Iris pigment epithelial cell (primary cell): Measurements from ENCODE around the gene CDK2AP2.
A peak's percentile ranks its signal among the peaks of the same experiment; 100 is the strongest.

Experiments
- DNase-seq: peaks from one replicate; pipeline ENCODE4 v3.0.0-alpha.2; 2011; ENCODE audit warnings: low read depth

Gene CDK2AP2

DNA sequence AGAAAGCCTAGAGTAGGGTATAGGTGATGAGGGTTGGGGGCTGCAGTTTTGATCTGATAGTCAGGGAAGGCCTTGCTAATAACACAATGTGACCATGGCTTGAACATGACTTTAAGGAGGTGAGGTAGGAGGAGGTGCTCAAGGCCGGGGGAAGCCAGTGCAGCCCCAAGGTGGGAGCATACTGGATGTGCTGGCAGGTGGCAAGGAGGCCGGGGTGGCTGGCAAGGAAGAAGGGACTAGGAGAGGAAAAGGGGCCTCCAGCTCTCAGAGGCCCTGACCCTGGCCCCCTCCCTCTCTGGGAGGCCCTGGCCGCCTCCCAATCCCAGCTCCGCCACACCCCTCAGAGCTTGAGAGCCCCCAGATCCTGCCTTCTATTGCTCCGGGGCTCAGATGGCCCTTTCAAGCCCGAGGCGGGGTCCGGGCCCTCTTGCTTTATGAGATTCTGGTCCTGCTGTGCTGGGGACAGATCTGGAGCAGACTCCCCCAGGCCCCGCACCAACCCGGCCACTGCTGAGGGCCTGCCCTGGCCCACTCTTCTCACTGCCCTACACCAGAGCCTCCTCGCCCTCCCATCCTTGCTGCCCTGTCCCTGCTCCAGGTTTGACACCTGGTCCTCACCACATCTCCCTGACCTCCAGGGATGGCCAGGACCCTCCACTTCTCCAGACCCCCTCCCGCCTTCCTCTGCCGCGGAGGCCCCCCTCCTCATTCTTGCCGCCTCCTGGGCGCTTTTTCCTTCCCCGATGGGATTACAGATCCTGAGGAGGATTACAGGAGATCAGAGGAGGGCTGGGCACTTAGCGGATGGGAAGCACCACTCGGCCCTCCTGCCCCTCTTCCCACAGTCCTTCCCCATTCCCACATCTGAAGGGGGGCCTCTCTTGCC is 4.6 kb downstream of the CDK2AP2 start:
- DNase-seq = no peak

DNA sequence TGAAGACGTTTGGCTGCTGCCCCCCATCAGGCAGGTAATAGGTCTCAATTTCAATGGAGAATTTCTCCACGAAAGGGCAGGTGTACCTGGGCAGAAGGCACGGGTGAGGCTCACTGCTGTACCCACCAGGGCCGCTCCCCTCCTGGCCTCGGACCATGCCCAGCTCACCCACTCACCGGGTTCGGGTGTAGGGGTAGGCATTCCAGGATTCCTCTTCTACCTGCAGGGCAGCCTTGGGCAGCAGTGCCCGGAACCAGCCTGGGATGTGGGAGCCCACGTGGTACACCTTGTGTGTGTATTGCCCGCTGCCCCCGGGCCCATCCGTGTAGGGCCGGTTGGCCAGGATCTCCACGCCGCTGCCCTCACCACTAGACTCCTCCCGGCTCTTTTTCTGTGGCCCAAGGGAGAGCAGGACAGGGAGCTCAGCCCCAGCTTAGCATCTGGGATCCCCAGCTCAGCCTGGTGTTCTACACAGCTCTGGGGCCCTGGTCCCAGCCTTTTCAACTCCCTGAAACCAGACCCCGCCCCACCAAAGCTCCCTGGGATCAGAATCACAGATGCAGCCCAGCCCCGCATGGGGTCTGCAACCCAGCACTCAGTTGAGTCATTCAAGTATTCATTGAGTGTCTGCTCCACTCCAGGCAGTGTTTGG is 5.5 kb downstream of the CDK2AP2 start:
- DNase-seq = no peak

DNA sequence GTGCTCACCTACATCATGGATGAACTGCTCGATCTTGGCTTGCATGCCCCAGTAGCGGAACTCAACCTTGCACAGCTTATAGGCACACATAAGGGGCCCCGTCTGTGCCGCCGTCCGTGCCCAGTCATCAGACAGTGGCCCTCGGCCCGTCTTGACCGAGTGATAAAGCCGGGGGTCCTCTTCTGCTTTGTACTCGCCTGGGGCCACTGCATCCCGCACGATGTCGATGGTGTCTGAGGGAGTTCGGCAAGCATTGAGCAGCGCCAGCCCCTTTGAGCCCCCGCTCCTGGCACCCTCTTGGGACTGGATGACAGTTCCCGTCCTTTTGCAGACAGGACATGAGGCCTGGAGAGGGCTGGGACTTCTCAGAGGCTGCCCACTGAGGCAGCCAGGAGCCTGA is 6.1 kb downstream of the CDK2AP2 start:
- no peak for DNase-seq

DNA sequence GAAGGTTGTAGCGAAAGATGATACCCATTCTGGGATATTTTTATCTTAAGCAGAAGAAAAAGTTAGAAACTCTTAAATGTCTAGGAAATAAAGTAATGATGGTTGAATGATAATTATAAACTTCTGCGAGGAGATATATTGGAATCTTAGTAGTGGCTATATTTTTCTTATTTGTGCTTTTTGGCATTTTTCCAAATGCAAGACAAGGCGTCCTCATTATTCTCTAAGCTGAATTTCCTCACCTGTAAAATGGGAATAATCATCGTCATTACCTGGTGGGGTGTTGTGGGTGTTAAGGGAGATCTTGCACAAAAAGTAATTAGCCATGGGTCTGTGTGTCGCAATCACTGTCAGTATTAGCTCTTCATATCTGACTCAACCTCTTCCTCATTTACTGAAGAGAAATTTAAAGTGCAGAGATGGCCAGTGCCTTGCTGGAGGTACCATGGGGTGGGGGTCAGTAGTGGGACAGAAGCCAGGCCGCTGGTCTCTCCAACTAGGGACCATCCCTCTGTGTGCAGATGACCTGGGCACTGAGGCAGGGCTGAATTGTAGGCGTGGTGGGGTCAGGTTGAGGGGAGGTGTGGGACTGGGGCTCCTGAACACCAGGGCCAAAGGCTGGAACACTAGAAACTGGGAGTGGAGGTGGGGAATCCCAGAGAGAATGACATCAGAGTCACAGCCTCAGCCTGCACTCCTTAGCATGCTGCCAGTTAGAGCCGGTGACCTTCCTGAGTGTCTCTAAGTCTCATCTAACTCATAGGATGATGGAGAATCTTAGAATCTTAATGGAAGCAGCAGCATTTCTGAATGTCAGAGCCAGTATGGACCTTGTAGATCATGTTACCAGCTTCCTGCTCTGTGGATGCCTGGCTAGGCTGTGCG is 6.9 kb downstream of the CDK2AP2 start:
- DNase-seq = peak; percentile 9

DNA sequence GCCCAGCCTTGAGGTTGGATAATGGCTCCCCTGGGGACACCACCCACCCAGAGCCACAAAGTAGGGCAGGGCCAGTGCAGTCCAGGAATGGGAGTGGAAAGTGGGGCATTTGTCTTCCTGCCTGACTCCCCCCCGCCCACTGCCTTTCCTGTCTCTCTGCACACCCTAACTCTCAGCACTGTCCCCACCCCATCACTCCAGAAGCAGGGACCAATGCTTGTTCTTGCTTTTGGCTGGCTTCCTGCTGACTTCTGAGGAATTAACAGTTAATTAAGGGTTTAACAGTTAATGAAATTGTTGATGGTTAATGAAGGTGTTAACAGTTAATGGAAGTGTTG is 7.5 kb downstream of the CDK2AP2 start:
- DNase-seq = no peak

DNA sequence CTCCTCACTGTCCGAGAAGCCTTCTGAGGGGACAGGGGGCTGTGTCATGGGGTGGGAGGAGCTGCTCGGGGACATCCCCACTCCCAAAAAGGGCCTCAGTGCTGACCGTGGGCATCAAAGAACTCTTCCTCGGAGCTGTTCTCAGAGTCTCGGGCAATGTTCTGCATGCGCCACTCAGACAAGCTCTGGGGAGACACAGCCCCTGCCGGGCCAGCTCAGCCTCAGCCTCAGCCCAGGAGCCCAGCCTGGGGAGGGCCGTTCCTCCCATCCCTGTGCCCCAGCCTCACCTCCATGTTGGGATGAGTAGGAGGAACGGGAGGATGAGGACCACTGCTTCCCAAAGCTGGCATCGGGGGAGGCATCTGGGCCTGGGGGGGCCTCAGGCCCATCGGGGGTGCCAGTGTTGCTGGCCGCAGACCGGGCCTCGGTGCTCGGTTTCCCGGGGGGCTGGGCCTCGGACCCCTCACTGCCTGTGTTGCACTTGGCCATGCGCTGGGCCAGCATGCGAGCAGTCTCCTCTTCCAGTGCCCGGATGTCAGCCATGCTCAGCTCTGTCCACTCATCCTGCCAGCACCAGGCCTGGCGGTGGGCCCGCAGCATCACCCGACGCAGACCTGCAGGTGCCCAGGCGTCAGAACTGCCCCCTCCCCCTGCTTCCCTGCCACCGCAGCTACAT is 8.0 kb downstream of the CDK2AP2 start:
- DNase-seq = no peak

DNA sequence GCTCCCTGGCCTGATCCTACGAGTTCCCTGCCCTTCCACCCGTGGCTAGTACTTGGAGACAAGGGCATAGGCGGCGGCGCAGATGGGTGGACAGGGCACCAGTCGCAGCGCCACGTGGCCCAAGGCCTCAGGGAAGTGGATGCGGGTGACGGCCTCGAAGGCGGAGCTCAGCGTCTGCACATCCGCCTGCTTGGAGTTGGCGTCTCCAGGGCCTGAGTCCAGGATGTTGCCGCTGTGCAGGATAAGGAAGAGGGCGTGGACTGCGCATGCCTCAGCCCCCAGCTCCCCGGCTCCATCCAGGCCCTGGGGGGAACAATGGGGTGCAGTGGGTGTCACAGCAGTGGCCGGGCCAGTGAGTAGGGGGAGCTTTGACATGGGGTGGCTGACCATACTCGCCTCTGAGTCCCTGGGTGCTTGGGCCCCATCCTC is 9.4 kb downstream of the CDK2AP2 start:
- DNase-seq = no peak

DNA sequence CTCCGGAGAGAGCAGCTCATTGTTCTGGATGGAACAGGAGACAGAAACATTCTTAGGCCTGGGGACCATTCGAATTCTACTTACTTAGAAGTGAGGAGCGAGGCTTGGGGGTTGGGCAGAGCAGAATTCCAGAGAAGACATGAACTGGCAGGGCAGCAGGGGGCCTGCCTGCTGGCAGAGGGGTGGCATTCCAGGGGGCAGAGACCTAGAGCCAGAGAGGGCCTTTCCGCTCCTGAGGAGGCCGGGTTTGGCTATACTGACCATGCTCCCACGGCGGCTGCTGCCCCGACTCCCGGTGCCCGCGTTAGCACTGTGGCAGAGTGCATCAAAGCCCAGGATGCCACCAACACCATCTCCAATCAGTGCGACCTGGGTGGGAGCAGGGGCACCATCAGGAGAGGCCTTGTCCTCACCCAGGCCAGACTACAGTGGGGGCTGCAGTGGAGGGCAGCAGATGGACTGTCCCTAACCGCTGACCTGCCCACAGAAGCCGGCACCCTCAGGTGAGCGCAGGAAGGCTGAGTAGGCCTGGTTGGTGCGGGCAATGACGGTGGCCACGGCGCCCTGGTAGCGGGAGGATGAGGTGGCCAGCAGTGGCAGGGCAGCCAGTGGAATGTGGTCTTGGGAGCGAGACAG is 10.2 kb downstream of the CDK2AP2 start:
- DNase-seq = no peak

DNA sequence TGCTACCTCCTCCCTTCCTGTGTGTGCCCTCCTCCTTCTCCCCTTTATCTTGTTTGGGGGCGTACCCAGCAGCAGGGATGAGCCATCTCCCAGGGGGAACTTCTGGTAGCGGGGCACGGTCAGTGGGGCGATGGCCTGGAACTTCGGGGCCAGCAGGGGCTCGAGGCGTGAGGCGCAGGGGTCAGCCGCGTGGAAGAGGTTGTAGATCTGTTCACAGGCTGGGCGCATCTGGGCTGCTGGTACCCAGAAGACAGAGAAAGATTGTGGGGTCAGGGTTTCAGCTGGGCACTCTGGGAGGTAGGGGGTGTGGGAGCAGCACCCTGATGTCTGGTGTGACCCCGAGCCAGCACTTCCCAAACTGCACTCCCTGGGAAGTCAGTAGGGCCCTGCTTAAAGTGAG is 11.8 kb downstream of the CDK2AP2 start:
- DNase-seq = no peak

DNA sequence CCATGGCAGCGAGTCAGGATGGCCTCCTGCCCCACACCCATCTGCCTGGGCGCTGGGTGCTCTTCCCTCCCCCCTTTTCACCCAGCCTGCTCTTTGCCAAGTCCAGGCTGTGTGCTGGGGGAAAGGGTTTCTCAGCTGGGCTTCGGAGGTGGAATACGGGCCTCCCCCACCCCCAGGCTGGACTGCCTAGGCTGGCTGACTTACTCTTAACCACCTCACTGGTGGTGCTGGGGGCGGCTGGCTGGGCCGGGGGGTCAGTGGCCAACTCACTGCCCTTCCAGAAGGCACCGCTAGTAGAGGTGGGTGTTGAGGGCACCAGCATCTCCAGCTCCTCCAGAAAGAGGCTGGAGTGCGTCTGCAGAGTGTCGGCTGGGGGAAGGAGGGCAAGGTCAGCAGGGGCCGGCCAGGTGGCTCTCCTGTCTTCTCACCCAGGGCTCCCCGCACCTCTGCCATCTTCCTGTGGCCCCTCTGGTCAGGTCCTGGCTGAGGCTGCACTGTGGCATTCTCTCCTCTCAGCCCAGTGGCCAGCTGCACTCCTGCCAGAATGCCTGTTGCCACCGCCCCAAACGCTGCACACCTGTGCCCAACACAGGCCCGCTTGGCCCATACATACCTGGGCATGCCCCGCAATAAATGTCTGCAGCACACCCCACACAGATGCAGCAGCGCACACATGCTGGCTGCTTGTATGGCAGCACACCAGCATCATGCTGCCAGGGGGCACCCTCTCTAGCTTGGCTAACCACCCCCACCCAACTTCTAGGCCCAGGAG is 12.5 kb downstream of the CDK2AP2 start:
- no peak for DNase-seq

DNA sequence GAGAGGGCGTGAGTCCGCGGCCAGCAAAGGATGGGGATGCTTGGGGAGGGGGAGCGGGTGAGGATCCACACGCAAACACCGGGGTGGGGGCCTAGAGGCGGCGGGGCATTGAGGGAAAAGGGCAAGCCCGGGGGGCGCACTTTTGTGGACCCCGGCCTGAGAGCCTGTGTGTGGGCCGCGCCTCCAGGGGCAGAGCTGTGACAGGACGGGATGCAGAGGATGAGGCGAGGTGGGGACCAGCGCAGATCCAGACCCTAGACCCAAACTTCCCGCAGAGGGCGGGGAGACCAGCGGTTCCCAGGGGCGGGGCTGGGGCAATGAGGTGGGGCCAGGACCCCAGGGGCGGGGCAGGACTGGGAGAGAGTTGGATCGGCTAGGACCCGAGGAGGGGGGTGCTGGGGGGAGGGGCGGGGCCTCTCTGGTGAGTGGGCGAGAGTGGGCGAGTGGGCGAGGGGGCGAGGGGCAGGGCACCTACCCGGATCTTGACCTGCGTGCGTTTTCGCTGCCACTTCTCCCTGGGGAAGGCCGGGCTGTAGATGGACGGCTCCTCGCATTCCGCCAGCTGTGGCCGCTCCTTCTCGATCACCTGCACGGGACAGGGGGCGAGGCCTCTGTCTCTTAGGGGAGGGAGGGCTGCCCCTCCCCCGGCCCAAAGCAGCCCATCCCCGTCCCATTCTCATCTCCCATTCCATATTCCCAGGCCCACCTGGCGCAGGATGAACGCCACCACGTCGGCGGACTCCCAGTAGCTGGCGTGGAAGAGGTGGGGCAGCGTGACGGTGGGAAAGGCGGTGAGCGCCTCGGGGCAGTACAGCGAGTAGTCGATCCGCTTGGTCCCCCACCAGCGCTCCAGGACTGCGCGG is 13.4 kb downstream of the CDK2AP2 start:
- no peak for DNase-seq

DNA sequence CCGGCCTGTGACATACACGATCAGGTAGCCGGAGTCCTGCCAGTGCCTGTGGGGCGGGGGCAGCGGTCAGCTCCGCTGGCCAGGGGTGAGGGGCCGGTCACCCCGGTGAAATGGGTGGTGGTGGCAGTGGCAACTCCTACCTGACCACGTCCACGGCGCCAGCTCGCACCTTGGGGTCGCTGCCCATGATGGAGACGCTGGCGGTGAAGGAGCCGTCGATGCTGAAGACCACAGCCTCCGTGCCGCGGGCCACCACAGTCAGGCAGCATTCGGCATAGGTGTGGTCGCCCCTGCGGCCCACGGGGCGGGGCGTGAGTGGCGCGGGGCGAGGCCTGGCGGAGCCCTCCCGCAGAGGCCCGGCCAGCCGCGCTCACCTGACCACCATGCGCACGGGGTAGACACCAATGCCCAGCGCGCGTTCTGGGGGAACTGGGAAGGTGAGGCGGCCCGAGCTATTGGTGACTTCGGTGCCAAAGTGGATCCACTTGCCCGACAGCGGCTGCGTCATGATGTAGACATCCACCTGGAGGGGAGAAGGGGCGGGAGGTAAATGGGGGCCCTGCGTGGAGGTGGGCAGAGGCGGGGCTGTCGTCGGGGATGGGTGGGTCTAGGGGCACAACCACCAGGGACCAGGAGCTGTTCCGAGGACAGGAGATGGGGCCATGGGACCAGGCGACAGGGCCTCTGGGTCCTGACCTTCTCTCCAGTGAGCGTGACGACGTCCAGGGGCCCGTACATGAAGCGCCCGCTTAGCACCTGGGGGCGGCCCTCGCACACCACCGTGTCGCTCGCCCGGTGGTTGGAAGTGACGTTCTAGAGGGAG is 14.2 kb downstream of the CDK2AP2 start:
- DNase-seq = no peak

DNA sequence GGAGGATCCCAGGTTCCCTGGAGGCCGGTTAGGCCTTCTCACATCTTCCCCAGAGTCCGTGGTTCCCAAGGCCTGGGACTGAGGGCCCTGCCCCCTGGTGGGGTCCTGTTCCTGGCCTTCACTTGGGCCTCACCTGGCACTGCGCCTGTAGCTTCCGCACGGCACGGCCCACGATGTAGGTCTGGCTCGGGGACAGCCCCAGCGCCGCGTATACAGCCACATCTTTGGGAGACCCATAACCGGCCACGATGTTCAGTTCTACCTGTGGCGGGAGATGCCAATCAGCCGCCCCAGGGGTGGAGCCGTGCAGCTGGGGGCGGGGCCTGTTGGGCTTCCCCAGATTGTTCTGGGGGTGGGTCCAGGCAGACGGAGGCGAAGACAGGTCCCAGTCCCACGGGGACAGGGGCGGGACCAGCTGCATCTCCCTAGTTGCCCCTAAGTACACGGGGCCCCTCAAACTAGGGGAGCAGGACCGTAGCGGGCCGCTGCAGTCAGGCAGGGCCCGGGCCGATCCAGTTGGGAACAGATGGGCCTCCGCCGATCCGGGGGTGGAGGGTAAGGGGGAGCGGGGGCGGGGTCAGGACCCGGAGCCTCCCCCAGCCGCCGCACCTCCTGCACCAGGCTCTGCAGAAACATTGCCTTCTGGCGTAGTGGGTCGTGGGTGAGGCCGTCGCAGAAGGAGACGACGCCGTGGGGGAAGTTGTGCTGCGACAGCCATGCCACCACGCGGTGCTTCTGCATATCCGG is 15.0 kb downstream of the CDK2AP2 start:
- no peak for DNase-seq

DNA sequence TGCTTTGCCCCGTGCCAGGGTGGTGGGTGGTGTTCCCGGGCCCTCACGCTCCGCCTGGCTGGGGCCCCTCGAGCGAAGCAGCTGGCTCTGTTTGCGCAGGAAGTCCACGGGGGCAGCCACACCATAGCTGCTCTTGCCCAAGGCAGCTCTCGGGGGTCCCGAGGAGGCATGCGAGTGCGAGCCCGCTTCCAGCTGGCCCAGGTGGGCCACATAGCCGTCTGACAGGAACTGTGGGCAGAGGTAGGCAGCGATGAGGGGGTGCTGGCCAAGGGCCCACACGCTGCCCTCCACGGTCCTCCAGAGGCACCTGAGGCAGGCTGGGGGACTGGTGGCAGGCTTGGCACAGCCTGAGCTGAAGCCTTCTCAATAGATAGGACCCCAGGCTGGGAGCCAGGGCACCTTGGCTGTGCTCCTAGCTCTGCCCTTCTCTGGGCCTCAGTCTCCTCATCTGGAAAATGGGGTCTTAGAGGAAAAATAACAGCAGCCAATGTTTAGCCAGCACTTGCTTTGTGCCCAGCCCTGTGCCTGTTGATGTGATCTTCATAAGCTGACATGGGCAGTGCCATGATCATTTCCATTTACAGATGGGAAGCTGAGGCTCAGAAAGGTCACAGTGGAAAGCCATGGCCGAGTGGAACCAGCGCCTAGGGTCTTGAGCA is 15.8 kb downstream of the CDK2AP2 start:
- DNase-seq = no peak

DNA sequence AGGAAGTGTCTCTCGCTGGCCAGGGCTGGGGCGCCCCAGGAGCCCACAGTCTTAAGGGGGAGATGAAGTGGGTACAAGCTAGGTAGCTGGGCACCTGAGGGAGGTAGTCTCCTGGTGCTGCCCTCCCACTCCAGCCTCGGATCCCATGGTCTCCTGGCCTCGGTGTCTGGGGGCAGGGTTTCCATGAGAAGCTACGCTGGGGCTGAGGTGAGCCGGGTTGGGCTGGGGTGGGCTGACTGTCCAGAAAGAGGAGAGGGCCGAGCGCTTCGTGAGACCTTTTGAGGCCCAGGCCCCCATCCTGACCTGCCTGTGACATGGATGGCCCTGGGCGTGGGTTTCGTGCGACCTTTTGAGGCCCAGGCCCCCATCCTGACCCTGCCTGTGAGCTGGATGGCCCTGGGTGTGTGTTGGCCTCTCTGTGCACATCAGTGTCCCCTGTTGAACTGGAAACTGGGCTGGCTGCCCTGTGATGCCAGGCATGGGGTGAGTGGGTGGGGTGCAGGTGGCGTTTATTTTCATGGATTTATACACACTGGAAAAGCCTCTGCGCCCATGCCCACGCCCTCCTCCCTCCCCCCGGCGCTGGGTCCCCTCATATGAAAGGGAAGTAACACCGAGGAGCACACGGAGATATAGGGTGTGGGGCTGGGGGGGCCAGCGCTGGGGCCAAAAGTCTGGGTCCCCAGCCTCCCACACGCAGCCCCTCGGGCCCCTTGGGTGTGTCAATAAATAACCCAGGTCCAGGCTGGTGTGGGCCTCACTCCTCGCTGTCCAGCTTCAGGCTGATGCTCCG is 16.5 kb downstream of the CDK2AP2 start:
- no peak for DNase-seq

DNA sequence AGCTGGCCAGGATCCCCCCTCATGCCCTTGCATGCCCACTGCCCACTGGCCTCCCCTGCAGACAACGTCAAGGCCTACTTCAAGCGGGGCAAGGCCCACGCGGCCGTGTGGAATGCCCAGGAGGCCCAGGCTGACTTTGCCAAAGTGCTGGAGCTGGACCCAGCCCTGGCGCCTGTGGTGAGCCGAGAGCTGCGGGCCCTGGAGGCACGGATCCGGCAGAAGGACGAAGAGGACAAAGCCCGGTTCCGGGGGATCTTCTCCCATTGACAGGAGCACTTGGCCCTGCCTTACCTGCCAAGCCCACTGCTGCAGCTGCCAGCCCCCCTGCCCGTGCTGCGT is 17.3 kb downstream of the CDK2AP2 start:
- DNase-seq = no peak
